GM23338 (cell line): ENCODE measurements around the gene TTC9C. TPM values are rescaled to one million over a fixed set of nuclear protein-coding genes. Genes with fewer than 3 reads are reported as not detected.
"Not testable (repeated sequence)": the region's sequence is repeated elsewhere in the genome, so short reads cannot be mapped to it uniquely, and the experiment has no call there.

ENCODE experiments used
- ATAC-seq: fragments of 200-7000 bp; cut with Tn5 transposase; 3 replicates; pipeline ENCODE4 v1.9.1; 2020
- DNase-seq: peaks from one replicate; pipeline ENCODE4 v3.0.0-alpha.2; 2015; ENCODE audit warnings: low spot score
- H2AFZ ChIP-seq: fragments of 200-600 bp; sonication (generic); 2 replicates; pipeline ENCODE4 v1.8.0; 2016; ENCODE audit warnings: antibody characterized with exemption, mild to moderate bottlenecking, moderate library complexity
- H3F3A ChIP-seq: fragments of 200-600 bp; sonication (generic); replicated peaks from 2 replicates; pipeline ENCODE4 v1.8.0; 2017; ENCODE audit warnings: antibody characterized with exemption, mixed run types, low read depth
- H3K27ac ChIP-seq: fragments of 200-600 bp; sonication (generic); 2 replicates; pipeline ENCODE4 v1.6.1; 2016; ENCODE audit warnings: low read depth
- H3K27me3 ChIP-seq: fragments of 200-600 bp; sonication (generic); 2 replicates; pipeline ENCODE4 v1.8.0; 2016; ENCODE audit warnings: mild to moderate bottlenecking, mixed run types, moderate library complexity; ENCODE audit not compliant: insufficient read depth
- H3K36me3 ChIP-seq: fragments of 200-600 bp; sonication (generic); 2 replicates; pipeline ENCODE4 v1.8.0; 2016; ENCODE audit warnings: mild to moderate bottlenecking; ENCODE audit not compliant: insufficient read depth
- H3K4me1 ChIP-seq: fragments of 200-600 bp; sonication (generic); 2 replicates; pipeline ENCODE4 v1.8.0; 2016; ENCODE audit warnings: mild to moderate bottlenecking, moderate library complexity; ENCODE audit not compliant: insufficient read depth
- H3K4me2 ChIP-seq: fragments of 200-600 bp; sonication (generic); 2 replicates; pipeline ENCODE4 v1.7.1; 2017; ENCODE audit warnings: mixed run types
- H3K4me3 ChIP-seq: fragments of 200-600 bp; sonication (generic); 2 replicates; pipeline ENCODE4 v1.6.1; 2016; ENCODE audit warnings: mixed run types
- H3K79me2 ChIP-seq: fragments of 200-600 bp; sonication (generic); replicated peaks from 2 replicates; pipeline ENCODE4 v1.8.0; 2017; ENCODE audit warnings: mild to moderate bottlenecking; ENCODE audit not compliant: insufficient read depth
- H3K9me2 ChIP-seq: fragments of 200-600 bp; sonication (generic); 2 replicates; pipeline ENCODE4 v1.8.0; 2017; ENCODE audit not compliant: insufficient read depth
- H4K20me1 ChIP-seq: fragments of 200-600 bp; sonication (generic); replicated peaks from 2 replicates; pipeline ENCODE4 v1.8.0; 2017; ENCODE audit warnings: mild to moderate bottlenecking; ENCODE audit not compliant: insufficient read depth
- H3K27ac Mint-ChIP-seq: 2 replicates; pipeline ENCODE4 v1.8.0; 2020; ENCODE audit warnings: inconsistent platforms, mild to moderate bottlenecking, moderate library complexity, mixed read lengths
- H3K27me3 Mint-ChIP-seq: 3 replicates; pipeline ENCODE4 v1.8.0; 2022; ENCODE audit warnings: low read depth, mild to moderate bottlenecking, moderate library complexity, mixed read lengths, inconsistent platforms; ENCODE audit not compliant: insufficient read depth, poor library complexity
- H3K36me3 Mint-ChIP-seq: 3 replicates; pipeline ENCODE4 v1.8.0; 2021; ENCODE audit warnings: low read depth, mild to moderate bottlenecking, inconsistent platforms, moderate library complexity, mixed read lengths
- H3K4me1 Mint-ChIP-seq: 3 replicates; pipeline ENCODE4 v1.8.0; 2020; ENCODE audit warnings: mild to moderate bottlenecking, inconsistent platforms, mixed read lengths
- H3K4me3 Mint-ChIP-seq: 3 replicates; pipeline ENCODE4 v1.8.0; 2021; ENCODE audit warnings: moderate library complexity, mild to moderate bottlenecking, inconsistent platforms, mixed read lengths
- H3K9me3 Mint-ChIP-seq: 3 replicates; pipeline ENCODE4 v1.8.0; 2020; ENCODE audit warnings: moderate library complexity, mild to moderate bottlenecking, inconsistent platforms, mixed read lengths
- CREB1 ChIP-seq: fragments of 250-450 bp; sonication (Bioruptor Pico); IDR thresholded peaks from 2 replicates; pipeline ENCODE4 v1.5.0; 2020; ENCODE audit warnings: low read depth, mild to moderate bottlenecking, moderate library complexity
- JUNB ChIP-seq: IDR thresholded peaks from one replicate; pipeline ENCODE4 v1.6.1; 2016; ENCODE audit warnings: antibody characterized with exemption; ENCODE audit not compliant: unreplicated experiment
- NANOG ChIP-seq: IDR thresholded peaks from 2 replicates; pipeline ENCODE4 v1.6.1; 2016; ENCODE audit warnings: antibody characterized with exemption, borderline replicate concordance
- POLR2AphosphoS5 ChIP-seq: IDR thresholded peaks from 2 replicates; pipeline ENCODE4 v1.6.1; 2016; ENCODE audit warnings: antibody characterized with exemption, low read depth
- STAT1 ChIP-seq: IDR thresholded peaks from one replicate; pipeline ENCODE4 v1.6.1; 2016; ENCODE audit warnings: antibody characterized with exemption; ENCODE audit not compliant: unreplicated experiment
- ZNF331 ChIP-seq: fragments of 250-450 bp; sonication (Bioruptor Pico); IDR thresholded peaks from 2 replicates; pipeline ENCODE4 v1.5.0; 2020; ENCODE audit warnings: low read depth, mild to moderate bottlenecking, moderate library complexity
- polyA plus RNA-seq: library from polyadenylated mRNA; unstranded; fragments of >200 nt; fragmentation: Nextera tagmentation; extraction: Ambion mirVana; gene quantifications from 2 replicates; pipeline ENCODE4 v1.2.1, GENCODE V29; 2016
- total RNA-seq: library from RNA; depleted of rRNA; stranded (reverse); fragments of >200 nt; shearing (Covaris generic); gene quantifications from 2 replicates; pipeline ENCODE4 v1.2.3, GENCODE V29; 2014
- TF ChIP-seq, protein P1 (sequence below): fragments of 250-450 bp; sonication (Bioruptor Pico); IDR thresholded peaks from 2 replicates; pipeline ENCODE4 v1.5.0; 2020; ENCODE audit warnings: mild to moderate bottlenecking, moderate library complexity
- TF ChIP-seq, protein P2 (sequence below): IDR thresholded peaks from 2 replicates; pipeline ENCODE4 v1.6.1; 2016; ENCODE audit warnings: antibody characterized with exemption

TTC9C gene
- total and polyA plus RNA-seq, 2 experiments from 2014 or later = 27.5 to 42.0 TPM

DNA sequence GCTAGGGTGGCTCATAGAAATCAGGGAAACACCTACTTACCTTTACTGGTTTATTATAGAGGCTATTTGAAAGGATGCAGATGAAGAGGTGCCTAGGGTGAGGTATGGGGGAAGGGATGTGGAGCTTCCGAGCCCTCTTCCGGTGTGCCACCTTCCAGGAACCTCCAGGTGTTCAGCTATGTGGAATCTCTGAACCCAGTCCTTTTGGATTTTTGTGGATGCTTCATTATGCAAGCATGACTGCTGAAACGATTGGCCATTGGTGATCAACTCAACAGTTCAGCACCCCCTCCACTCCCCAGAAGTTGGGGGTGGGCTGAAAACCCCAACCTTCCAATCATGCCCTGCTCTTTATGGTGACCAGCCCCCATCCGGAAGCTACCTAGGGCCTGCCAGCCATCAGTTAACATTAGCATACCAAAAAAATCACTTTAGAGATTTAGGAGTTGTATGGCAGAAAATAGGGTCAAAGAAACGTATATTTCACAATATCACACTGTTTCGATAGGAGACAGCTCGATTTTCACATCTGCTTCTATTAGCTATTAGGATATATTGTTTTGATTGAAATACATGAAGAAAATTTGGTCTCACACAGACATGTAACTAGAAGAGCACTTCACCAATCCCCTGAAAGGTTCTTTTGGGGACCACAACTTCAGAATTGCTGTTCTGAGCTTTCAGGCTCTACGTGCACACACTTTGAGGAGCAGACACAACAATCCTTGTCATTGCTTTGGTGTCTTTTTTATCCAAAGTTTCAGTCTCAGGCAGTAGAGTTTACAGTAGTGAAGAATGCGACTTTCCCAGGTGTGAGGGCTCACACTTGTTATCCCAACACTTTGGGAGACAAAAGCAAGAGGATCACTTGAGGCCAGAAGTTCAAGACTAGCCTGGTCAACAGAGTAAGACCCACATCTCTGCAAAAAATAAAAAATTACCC, 29.8 kb downstream of the TTC9C start:
- peak overlapping the region; percentile 96 for H3K4me3 Mint-ChIP-seq
- Histone ChIP-seq H3F3A (peaks cover 31% of the 10 kb centered on the region), H3K4me2 (peak overlapping the region; percentile 68), H4K20me1 (peaks cover 8% of the 10 kb centered on the region), H3K79me2 (peaks cover 49% of the 10 kb centered on the region), H3K4me1 (peaks cover 53% of the 10 kb centered on the region), H3K4me3 (peak overlapping the region; percentile 50), H3K9me2 (no peaks in the 10 kb centered on the region), H3K27me3 (no peaks in the 10 kb centered on the region), H3K36me3 (peaks cover 4% of the 10 kb centered on the region; the same call in 1 of the 2 replicates), H2AFZ (no peak overlapping the region), H3K27ac (peak overlapping the region; percentile 93)
- H3K9me3 Mint-ChIP-seq = peaks cover 2% of the 10 kb centered on the region; the same call in 1 of the 3 replicates
- no peak for TF ChIP-seq STAT1
- no peak for TF ChIP-seq ZNF331
- TF ChIP-seq, protein P1, sequence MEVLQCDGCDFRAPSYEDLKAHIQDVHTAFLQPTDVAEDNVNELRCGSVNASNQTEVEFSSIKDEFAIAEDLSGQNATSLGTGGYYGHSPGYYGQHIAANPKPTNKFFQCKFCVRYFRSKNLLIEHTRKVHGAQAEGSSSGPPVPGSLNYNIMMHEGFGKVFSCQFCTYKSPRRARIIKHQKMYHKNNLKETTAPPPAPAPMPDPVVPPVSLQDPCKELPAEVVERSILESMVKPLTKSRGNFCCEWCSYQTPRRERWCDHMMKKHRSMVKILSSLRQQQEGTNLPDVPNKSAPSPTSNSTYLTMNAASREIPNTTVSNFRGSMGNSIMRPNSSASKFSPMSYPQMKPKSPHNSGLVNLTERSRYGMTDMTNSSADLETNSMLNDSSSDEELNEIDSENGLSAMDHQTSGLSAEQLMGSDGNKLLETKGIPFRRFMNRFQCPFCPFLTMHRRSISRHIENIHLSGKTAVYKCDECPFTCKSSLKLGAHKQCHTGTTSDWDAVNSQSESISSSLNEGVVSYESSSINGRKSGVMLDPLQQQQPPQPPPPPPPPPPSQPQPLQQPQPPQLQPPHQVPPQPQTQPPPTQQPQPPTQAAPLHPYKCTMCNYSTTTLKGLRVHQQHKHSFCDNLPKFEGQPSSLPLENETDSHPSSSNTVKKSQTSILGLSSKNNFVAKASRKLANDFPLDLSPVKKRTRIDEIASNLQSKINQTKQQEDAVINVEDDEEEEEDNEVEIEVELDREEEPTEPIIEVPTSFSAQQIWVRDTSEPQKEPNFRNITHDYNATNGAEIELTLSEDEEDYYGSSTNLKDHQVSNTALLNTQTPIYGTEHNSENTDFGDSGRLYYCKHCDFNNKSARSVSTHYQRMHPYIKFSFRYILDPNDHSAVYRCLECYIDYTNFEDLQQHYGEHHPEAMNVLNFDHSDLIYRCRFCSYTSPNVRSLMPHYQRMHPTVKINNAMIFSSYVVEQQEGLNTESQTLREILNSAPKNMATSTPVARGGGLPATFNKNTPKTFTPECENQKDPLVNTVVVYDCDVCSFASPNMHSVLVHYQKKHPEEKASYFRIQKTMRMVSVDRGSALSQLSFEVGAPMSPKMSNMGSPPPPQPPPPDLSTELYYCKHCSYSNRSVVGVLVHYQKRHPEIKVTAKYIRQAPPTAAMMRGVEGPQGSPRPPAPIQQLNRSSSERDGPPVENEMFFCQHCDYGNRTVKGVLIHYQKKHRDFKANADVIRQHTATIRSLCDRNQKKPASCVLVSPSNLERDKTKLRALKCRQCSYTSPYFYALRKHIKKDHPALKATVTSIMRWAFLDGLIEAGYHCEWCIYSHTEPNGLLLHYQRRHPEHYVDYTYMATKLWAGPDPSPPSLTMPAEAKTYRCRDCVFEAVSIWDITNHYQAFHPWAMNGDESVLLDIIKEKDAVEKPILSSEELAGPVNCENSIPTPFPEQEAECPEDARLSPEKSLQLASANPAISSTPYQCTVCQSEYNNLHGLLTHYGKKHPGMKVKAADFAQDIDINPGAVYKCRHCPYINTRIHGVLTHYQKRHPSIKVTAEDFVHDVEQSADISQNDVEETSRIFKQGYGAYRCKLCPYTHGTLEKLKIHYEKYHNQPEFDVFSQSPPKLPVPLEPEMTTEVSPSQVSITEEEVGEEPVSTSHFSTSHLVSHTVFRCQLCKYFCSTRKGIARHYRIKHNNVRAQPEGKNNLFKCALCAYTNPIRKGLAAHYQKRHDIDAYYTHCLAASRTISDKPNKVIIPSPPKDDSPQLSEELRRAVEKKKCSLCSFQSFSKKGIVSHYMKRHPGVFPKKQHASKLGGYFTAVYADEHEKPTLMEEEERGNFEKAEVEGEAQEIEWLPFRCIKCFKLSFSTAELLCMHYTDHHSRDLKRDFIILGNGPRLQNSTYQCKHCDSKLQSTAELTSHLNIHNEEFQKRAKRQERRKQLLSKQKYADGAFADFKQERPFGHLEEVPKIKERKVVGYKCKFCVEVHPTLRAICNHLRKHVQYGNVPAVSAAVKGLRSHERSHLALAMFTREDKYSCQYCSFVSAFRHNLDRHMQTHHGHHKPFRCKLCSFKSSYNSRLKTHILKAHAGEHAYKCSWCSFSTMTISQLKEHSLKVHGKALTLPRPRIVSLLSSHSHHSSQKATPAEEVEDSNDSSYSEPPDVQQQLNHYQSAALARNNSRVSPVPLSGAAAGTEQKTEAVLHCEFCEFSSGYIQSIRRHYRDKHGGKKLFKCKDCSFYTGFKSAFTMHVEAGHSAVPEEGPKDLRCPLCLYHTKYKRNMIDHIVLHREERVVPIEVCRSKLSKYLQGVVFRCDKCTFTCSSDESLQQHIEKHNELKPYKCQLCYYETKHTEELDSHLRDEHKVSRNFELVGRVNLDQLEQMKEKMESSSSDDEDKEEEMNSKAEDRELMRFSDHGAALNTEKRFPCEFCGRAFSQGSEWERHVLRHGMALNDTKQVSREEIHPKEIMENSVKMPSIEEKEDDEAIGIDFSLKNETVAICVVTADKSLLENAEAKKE (CRISPR knock-in tag) = no peak
- TF ChIP-seq JUNB = no peak
- peak; percentile 83 for TF ChIP-seq POLR2AphosphoS5
- 0 out of 2 replicates have a peak, but pooled peaks have one; percentile 4 for TF ChIP-seq CREB1
- TF ChIP-seq, protein P2, sequence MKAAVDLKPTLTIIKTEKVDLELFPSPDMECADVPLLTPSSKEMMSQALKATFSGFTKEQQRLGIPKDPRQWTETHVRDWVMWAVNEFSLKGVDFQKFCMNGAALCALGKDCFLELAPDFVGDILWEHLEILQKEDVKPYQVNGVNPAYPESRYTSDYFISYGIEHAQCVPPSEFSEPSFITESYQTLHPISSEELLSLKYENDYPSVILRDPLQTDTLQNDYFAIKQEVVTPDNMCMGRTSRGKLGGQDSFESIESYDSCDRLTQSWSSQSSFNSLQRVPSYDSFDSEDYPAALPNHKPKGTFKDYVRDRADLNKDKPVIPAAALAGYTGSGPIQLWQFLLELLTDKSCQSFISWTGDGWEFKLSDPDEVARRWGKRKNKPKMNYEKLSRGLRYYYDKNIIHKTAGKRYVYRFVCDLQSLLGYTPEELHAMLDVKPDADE = peak; percentile 42
- peak; percentile 87 for TF ChIP-seq NANOG
- DNase-seq (peak; percentile 94), ATAC-seq (peak; percentile 24)
- peaks cover 40% of the 10 kb centered on the region for H3K36me3 Mint-ChIP-seq
- peaks cover 35% of the 10 kb centered on the region for H3K4me1 Mint-ChIP-seq
- H3K27ac Mint-ChIP-seq = peak overlapping the region; percentile 98
- H3K27me3 Mint-ChIP-seq = peaks cover 12% of the 10 kb centered on the region

DNA sequence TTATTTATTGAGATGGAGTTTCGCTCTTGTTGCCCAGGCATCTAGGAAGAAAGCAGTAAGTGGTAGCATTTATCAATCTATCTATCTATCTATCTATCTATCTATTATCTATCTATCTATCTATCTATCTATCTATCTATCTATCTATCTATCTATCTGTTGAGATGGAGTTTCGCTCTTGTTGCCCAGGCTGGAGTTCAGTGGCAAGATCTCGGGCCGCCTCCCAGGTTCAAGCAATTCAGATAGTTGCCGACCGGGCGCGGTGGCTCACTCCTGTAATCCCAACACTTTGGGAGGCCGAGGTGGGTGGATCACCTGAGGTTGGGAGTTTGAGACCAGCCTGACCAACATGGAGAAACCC, 32.6 kb downstream of the TTC9C start:
- ATAC-seq = peak; percentile 1; the same call in 2 of the 3 replicates
- not testable (repeated sequence) for H3K27me3 Mint-ChIP-seq, H4K20me1 ChIP-seq, H3K9me3 Mint-ChIP-seq, H3K36me3 ChIP-seq, H3K27me3 ChIP-seq, H2AFZ ChIP-seq, DNase-seq, H3K9me2 ChIP-seq
- Histone ChIP-seq H3K27ac (peak overlapping the region; percentile 88), H3K4me1 (peaks cover 35% of the 10 kb centered on the region), H3F3A (peaks cover 21% of the 10 kb centered on the region), H3K4me3 (peak overlapping the region; percentile 85), H3K4me2 (peak overlapping the region; percentile 68), H3K79me2 (peaks cover 43% of the 10 kb centered on the region)
- peak overlapping the region; percentile 94 for H3K4me3 Mint-ChIP-seq
- peaks cover 26% of the 10 kb centered on the region for H3K4me1 Mint-ChIP-seq
- H3K36me3 Mint-ChIP-seq = peaks cover 44% of the 10 kb centered on the region
- H3K27ac Mint-ChIP-seq = 0 out of 2 replicates have a peak overlapping the region, but pooled peaks have one; percentile 59
